ENCODE results near the gene KCNJ11.
"Not testable (repeated sequence)": the region's sequence is repeated elsewhere in the genome, so short reads cannot be mapped to it uniquely, and the experiment has no call there.

Gene KCNJ11

GRCh38 chr11:17388609-17389210 is at the start of gene KCNJ11:
Gene KCNJ11, minus strand, starts transcription at chr11:17388659. Its CDS starts 568 bp downstream, at chr11:17388091.
- no peak for DNase-seq

DNA sequence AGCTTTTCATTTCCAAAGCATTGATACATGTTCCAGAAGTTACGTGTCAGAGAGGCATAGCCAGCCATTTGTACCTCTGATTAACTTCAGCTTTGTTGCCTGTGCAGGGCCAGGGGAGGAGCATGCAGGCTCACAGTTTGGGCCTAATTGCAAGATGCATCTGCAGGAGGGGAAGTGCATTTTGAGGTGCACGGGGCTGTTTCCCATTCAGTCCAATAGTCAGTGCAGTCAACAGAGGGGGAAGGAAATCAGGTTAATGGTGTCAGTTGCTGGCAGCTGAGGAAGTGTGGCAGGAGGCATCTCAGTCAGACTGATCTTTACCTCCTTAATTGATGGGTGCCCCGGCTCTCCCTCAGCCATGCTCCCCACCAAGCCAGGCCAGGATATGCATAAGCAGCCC is 48.9 kb upstream of the KCNJ11 start:
- no peak for DNase-seq

- no peak for DNase-seq
Measured at GRCh38 chr11:17434108-17434507, 45.6 kb upstream of the KCNJ11 start.

DNA sequence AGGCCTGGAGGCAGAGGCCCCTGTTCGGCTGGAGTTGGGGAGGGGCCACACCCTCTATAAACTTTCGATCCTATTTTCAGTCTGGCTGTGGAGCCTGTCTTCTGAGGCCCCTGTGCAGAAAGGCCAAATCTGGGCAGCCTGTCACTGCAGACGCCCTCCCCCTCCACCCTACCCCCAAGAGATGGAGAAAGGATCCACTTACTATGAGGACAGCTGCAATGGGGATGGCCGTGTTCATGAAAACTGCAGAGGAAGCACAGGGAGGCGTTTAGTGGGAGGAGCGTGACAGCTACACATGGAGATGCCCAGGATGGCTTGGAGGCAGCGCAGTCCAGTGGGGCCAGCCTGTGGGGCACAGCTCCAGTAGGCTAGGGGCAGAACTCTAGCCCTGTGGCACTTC is 43.5 kb upstream of the KCNJ11 start:
- DNase-seq = no peak

DNA sequence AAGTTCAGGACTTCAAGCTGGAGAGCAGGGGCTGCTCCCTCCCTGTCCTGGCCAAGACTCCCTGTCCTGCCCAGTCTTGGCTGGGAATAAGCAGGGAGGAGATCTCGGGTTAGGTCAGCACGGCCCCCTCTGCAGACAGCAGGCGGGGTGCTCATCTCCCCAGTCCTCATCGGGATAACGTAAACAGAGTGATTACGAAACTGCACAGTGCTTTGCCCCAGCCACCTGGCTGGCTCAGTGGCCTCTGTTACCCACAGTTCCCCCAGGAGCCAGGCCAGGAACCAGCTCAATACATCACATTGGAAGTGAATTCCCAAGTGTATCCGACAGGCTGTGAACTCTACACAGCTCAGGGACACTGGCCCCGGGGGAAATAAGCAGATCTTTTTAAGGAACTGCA is 42.7 kb upstream of the KCNJ11 start:
- DNase-seq = no peak

- no peak for DNase-seq
Measured at GRCh38 chr11:17430616-17431015, 42.2 kb upstream of the KCNJ11 start.

DNA sequence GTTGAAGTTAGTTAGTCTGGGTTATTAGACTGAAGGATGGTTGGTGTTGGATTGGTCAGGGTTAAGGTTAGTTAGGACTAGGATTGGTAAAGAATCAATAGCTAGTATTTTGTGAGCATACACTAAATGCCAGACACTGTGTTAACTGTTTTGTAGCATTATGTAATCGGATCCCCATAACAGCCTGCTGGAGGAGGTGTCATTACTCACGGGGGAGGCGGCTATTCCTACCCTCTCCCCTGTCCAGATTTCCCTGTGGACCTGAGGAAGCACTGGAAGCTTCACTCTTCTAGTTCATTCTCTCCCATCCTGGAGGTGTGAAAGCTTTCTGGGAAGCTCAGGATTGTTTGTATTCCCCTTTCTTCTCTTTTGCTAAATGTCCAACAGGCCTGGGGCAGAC is 40.5 kb upstream of the KCNJ11 start:
- no peak for DNase-seq

- DNase-seq = no peak
Measured at GRCh38 chr11:17428261-17428660, 39.8 kb upstream of the KCNJ11 start.

DNA sequence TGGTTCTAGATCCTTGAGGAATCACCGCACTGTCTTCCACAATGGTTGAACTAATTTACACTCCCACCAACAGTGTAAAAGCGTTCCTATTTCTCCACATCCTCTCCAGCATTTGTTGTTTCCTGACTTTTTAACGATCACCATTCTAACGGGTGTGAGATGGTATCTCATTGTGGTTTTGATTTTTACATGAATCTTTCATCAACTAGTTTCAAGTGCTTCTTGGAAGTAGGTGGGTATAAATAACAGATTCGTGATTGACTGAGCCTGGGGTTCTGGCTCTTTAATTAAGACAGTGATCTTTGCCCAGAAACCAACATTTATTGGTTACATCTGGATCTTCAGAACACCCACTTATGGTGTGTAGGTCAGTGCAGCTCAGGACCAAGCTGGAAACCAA is 37.8 kb upstream of the KCNJ11 start:
- DNase-seq = not testable (repeated sequence)

GRCh38 chr11:17423533-17424310 is 35.3 kb upstream of the KCNJ11 start:
- DNase-seq = no peak

- DNase-seq = no peak
Measured at GRCh38 chr11:17421781-17422180, 33.3 kb upstream of the KCNJ11 start.

DNA sequence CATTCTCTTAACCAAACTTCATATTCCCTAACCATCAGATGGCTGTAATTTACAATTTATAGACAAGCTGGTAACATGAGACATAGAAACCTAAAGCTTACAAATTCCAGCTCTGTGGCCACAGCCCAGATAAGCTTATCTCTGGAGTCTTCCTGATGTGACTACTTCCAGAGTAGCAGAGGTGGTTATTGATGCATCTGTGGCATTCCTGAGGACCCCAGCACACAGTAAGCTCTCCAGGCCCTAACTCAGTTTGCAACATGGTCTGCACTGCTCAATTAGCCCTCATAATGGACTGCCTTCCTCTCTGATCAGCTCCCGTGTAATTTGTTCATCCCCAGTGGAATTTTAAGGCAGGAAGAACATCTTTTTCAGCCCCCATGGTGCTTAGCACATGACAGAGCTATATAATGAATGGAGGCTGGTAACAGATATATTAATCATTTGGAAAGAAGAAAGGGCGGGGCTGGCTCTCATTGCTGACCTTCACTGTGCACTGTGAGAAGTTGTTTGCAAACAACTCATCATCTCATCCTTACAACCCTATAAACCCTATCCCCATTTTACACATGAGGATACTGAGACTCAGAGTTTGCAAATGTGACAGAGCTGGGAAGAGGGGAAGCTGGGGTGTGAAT is 30.1 kb upstream of the KCNJ11 start:
- DNase-seq = no peak

DNA sequence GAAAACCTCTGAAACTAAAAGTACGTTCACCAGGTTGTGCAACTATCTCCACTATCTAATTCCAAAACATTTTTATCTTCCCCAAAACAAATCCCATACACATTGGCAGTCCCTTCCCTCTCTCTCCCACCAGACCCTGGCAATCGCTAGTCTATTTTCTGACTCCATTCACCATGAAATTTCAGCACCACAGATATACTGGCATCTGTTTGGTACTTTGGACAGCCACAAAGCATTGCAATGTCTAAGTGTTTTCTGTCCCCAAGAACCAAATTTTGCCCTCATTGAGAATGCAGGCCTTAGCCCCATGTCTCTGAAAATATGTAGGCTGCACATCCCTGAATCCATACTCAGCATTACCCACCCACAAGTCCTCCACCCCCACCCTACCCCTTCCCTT is 28.0 kb upstream of the KCNJ11 start:
- DNase-seq = no peak

- no peak for DNase-seq
Measured at GRCh38 chr11:17415523-17416104, 27.2 kb upstream of the KCNJ11 start.

- no peak for DNase-seq
Measured at GRCh38 chr11:17414992-17415391, 26.5 kb upstream of the KCNJ11 start.

GRCh38 chr11:17414317-17414737 is 25.9 kb upstream of the KCNJ11 start:
- no peak for DNase-seq

- no peak for DNase-seq
Measured at GRCh38 chr11:17413414-17414316, 25.2 kb upstream of the KCNJ11 start.

DNA sequence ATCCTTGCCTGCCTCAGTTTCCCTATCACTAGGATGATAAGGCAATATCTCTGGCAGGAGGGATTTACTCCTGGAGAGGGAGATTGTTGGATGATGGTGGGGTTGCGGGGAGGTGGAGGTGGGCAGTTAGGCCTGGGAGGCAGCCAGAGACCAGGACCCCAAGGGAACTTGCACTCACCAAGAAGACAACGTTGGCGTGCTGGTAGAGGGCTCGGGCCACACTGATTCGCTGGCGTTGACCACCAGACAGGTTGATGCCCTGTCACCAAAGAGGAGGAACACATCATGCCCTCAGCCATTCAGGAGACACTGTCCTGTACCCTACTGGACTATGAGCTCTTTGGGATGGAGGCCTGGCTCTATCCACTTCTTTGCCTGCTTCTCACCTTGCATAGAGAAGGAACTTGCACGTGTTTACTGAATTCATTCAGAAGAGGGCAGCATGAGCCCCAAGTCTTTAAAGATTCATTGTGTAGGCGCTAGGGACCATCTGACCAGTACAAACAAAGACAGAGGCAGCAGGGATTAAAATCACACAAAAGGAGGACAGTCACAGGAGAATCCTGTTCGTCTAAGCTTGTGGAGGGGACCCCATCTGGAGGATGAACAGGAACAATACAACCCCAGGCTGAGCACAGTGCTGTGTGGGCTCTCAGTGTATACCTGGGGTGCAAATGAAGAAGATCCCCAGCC is 24.2 kb upstream of the KCNJ11 start:
- DNase-seq = no peak

GRCh38 chr11:17411418-17411817 is 23.0 kb upstream of the KCNJ11 start:
- DNase-seq = no peak

- DNase-seq = no peak
Measured at GRCh38 chr11:17410606-17411379, 22.3 kb upstream of the KCNJ11 start.

- no peak for DNase-seq
Measured at GRCh38 chr11:17408641-17409040, 20.2 kb upstream of the KCNJ11 start.

All from DMS 273 treated with DMSO at 0.1 percent for 48 hours (cell line).